KMS-11 (cell line): ENCODE data around the gene ANGPTL4.

Experiments used
- H2AFZ ChIP-seq: fragments of 200-600 bp; sonication (generic); 2 replicates; pipeline ENCODE4 v1.6.1; 2016; ENCODE audit warnings: antibody characterized with exemption, mixed run types, low read depth
- H3K27ac ChIP-seq: fragments of 200-600 bp; sonication (generic); 2 replicates; pipeline ENCODE4 v1.6.1; 2016; ENCODE audit warnings: mild to moderate bottlenecking, mixed run types
- H3K27me3 ChIP-seq: fragments of 200-600 bp; sonication (generic); 2 replicates; pipeline ENCODE4 v1.6.1; 2017; ENCODE audit warnings: mild to moderate bottlenecking, low read depth, mixed run types, moderate library complexity; ENCODE audit not compliant: insufficient read depth
- H3K36me3 ChIP-seq: fragments of 200-600 bp; sonication (generic); 2 replicates; pipeline ENCODE4 v1.6.1; 2017; ENCODE audit warnings: mild to moderate bottlenecking, mixed run types; ENCODE audit not compliant: insufficient read depth
- H3K4me1 ChIP-seq: fragments of 200-600 bp; sonication (generic); 2 replicates; pipeline ENCODE4 v1.6.1; 2016; ENCODE audit warnings: mild to moderate bottlenecking, low read depth, mixed run types; ENCODE audit not compliant: poor library complexity, severe bottlenecking
- H3K4me2 ChIP-seq: fragments of 200-600 bp; sonication (generic); 2 replicates; pipeline ENCODE4 v1.7.0; 2016; ENCODE audit warnings: mild to moderate bottlenecking, mixed run types
- H3K4me3 ChIP-seq: fragments of 200-600 bp; sonication (generic); IDR thresholded peaks from 2 replicates; pipeline ENCODE4 v1.6.1; 2017; ENCODE audit warnings: low read depth, low read length, mixed read lengths; ENCODE audit not compliant: insufficient read depth
- H3K79me2 ChIP-seq: fragments of 200-600 bp; sonication (generic); 2 replicates; pipeline ENCODE4 v1.6.1; 2016; ENCODE audit warnings: low read depth, mixed run types; ENCODE audit not compliant: insufficient read depth
- H3K9ac ChIP-seq: fragments of 200-600 bp; sonication (generic); 2 replicates; pipeline ENCODE4 v1.6.1; 2016; ENCODE audit warnings: mild to moderate bottlenecking, mixed run types
- H4K20me1 ChIP-seq: fragments of 200-600 bp; sonication (generic); 2 replicates; pipeline ENCODE4 v1.6.1; 2016; ENCODE audit warnings: mild to moderate bottlenecking, mixed run types; ENCODE audit not compliant: insufficient read depth
- TF ChIP-seq, protein P1 (sequence below): fragments of 200-600 bp; sonication (generic); conservative IDR thresholded peaks from 2 replicates; pipeline ENCODE4 v1.6.1; 2017; ENCODE audit warnings: low read depth, mild to moderate bottlenecking, antibody characterized with exemption, low read length, moderate library complexity, mixed read lengths

The ANGPTL4 gene

DNA sequence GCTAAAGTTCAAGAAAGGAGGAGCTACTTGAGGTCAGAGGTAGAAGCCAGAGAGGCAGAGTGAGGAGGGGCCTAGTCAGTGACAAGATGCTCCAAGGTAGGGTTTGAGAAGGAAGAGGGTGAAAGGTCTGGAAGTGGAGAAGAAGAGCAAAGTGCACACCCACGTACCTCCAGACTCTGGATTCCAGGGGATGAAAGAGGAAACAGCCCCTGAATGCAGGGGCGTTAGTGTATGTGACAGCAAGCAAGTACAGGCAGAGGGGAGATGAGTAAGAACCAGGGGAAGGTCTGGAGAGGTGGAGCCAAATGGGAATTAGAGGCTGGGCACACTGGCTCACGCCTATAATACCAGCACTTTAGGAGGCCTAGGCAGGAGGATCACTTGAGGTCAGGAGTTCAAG is 34.0 kb upstream of the ANGPTL4 start:
- no peaks in the 10 kb centered on the region for H3K36me3 ChIP-seq
- no peaks in the 10 kb centered on the region for H4K20me1 ChIP-seq
- no peak overlapping the region for H3K27ac ChIP-seq
- no peak overlapping the region for H3K4me2 ChIP-seq
- H3K4me3 ChIP-seq = no peak overlapping the region
- no peak overlapping the region for H2AFZ ChIP-seq
- peaks cover 3% of the 10 kb centered on the region; the same call in 1 of the 2 replicates for H3K27me3 ChIP-seq
- H3K9ac ChIP-seq = no peak overlapping the region
- H3K4me1 ChIP-seq = no peaks in the 10 kb centered on the region
- no peaks in the 10 kb centered on the region for H3K79me2 ChIP-seq
- TF ChIP-seq, protein P1, sequence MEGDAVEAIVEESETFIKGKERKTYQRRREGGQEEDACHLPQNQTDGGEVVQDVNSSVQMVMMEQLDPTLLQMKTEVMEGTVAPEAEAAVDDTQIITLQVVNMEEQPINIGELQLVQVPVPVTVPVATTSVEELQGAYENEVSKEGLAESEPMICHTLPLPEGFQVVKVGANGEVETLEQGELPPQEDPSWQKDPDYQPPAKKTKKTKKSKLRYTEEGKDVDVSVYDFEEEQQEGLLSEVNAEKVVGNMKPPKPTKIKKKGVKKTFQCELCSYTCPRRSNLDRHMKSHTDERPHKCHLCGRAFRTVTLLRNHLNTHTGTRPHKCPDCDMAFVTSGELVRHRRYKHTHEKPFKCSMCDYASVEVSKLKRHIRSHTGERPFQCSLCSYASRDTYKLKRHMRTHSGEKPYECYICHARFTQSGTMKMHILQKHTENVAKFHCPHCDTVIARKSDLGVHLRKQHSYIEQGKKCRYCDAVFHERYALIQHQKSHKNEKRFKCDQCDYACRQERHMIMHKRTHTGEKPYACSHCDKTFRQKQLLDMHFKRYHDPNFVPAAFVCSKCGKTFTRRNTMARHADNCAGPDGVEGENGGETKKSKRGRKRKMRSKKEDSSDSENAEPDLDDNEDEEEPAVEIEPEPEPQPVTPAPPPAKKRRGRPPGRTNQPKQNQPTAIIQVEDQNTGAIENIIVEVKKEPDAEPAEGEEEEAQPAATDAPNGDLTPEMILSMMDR = no peak

DNA sequence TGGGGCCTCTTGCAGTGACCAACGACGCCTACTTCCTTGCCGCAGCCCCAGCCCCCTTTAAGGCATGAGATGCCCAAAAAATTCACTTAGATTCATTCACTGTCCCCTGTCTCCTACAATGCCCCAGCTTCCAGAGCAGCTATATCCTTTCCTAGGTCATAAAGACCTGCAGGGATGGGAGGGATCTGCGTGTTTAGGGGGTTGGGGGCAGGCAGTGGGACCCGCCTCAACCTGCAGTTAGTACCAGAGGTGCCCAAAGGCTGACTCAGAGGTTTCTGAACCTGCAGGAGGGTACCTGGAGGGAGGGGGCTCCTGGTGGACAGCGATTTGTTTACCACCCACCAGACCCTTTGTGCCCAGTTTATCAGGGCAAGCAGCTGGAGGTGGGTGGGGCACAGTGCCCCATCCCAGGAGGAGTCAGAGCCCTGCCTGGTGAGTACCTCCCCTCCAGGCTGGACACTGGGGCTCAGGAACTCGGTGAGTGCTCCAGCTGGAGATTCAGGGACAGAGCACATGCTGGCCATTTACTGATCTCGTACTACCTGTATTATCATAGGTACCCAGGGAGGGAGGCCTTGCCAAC is 32.6 kb upstream of the ANGPTL4 start:
- H2AFZ ChIP-seq = no peak overlapping the region
- no peaks in the 10 kb centered on the region for H3K79me2 ChIP-seq
- H3K9ac ChIP-seq = no peak overlapping the region
- H3K27me3 ChIP-seq = peaks cover 3% of the 10 kb centered on the region; the same call in 1 of the 2 replicates
- no peak overlapping the region for H3K4me2 ChIP-seq
- no peak overlapping the region for H3K4me3 ChIP-seq
- H3K4me1 ChIP-seq = no peaks in the 10 kb centered on the region
- TF ChIP-seq, protein P1 = no peak
- no peak overlapping the region for H3K27ac ChIP-seq
- no peaks in the 10 kb centered on the region for H4K20me1 ChIP-seq
- H3K36me3 ChIP-seq = no peaks in the 10 kb centered on the region

DNA sequence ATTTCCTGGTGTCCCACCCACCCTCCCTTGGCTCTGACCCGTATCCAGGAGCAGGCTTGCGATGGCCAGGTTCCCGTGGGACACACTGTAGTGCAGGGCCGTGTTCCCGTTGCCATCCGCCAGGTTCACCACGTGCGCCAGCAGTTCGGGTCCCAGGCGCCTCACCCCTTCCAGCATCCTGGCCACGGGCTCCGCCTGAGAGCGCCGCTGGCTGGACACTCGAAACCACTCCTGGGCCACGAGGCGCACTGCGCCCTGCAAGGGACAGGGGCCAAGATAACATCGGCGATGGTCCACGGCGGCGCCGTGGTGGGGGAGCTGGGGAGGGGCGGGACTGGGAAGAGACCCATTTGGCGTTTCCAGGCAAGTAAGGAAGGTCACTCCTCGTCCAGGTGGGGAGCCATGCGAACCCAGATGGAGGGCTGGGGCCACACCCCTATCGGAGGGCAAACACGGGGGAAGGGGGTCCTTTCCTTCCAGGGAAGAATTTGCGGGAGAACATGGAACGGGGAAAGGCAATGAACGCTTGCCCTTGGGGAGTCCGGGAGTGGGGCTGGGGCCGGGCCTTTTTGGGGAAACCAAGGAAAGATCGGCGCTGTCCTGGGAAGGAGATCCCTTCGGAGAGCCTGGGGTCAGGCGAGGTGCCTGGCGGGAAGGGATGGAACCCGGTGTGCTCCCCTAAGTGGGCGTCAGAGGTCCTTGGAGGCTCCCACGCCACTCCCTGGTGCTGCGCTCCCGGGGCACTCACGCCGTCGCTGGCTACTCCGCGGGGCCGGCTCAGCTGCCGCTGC is 30.8 kb upstream of the ANGPTL4 start:
- H3K27ac ChIP-seq = no peak overlapping the region
- H2AFZ ChIP-seq = no peak overlapping the region
- no peaks in the 10 kb centered on the region for H3K36me3 ChIP-seq
- H3K4me1 ChIP-seq = no peaks in the 10 kb centered on the region
- no peaks in the 10 kb centered on the region for H4K20me1 ChIP-seq
- TF ChIP-seq, protein P1 = no peak
- H3K4me3 ChIP-seq = no peak overlapping the region
- no peak overlapping the region for H3K9ac ChIP-seq
- no peaks in the 10 kb centered on the region for H3K79me2 ChIP-seq
- H3K27me3 ChIP-seq = peaks cover 5% of the 10 kb centered on the region; the same call in 1 of the 2 replicates
- H3K4me2 ChIP-seq = no peak overlapping the region

DNA sequence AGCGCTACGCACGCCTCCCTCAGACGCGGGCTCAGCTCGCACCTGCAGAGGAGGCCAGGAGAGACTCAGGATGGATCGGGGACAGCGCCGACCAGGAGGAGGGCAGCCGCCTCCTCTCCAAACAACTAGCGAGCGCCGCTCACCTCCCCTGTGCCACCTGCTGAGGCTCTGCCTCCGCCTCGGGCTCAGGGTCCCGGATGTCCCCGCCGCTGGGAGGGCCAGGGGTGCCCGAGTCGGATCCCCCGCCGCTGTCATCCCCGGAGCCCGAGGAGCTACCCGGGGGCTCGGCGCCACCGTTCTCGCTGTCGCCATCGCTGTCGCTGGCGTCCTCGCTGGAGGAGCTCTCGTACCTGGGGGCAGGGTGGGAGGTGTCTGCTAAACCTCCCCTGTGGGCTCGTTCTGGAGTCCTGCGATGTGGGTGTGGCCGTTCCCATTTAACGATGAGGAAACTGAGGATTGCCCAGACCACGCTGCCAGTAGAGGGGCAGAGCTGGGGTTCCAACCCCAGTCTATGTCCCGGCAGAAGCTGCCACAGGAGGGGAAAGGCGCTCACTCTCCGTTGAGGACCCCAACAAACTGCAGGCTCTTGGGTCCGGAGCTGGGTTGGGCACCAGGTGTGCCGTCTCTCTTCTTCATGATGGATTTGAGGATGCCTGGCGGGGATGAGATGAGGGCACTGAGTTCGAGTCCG is 30.0 kb upstream of the ANGPTL4 start:
- no peaks in the 10 kb centered on the region for H4K20me1 ChIP-seq
- no peak overlapping the region for H3K4me3 ChIP-seq
- TF ChIP-seq, protein P1 = no peak
- no peak overlapping the region for H3K9ac ChIP-seq
- H3K27me3 ChIP-seq = peaks cover 7% of the 10 kb centered on the region; the same call in 1 of the 2 replicates
- H3K79me2 ChIP-seq = no peaks in the 10 kb centered on the region
- no peaks in the 10 kb centered on the region for H3K36me3 ChIP-seq
- H3K27ac ChIP-seq = no peak overlapping the region
- H2AFZ ChIP-seq = no peak overlapping the region
- no peaks in the 10 kb centered on the region for H3K4me1 ChIP-seq
- H3K4me2 ChIP-seq = no peak overlapping the region
